ENCODE data around the gene WNT4.

WNT4 gene

DNA sequence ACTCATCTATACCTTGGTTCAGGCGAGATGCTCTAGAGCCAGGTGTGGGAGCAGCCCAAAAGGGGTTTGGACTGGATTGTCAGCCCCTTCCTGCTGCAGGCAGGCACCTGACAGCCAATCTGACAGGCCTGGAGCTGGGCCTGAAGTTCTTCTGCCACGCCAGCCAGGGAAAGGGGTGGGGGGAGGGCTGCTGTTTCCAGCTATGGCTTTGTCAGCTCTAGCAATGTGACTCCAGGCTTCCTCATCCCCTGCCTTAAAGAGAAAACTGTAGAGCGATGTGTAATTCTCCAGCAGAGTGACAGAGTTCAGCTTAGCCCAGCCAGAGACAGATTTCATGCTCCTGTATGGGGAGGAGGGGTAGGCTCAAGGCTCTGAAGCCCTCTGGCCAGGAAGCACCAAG lies 30.3 kb downstream of the WNT4 start:
- H3K4me1 ChIP-seq (ENCODE audit: insufficient read depth, low read length), result no peaks in the 10 kb centered on the region
- H3K36me3 ChIP-seq (ENCODE audit: insufficient read depth, low read length), result peaks cover 61% of the 10 kb centered on the region
- no peaks in the 10 kb centered on the region for H3K9me3 ChIP-seq (ENCODE audit: insufficient read depth, low read length, severe bottlenecking)
- no peak overlapping the region for H2AFZ ChIP-seq (ENCODE audit: low read depth, low read length)
- no peak overlapping the region for H3K4me3 ChIP-seq (ENCODE audit: low read depth in 1 of 2, low read length in 2 of 2)
- H3K27ac ChIP-seq (ENCODE audit: low read length), result no peak overlapping the region
- TF ChIP-seq, protein P1, sequence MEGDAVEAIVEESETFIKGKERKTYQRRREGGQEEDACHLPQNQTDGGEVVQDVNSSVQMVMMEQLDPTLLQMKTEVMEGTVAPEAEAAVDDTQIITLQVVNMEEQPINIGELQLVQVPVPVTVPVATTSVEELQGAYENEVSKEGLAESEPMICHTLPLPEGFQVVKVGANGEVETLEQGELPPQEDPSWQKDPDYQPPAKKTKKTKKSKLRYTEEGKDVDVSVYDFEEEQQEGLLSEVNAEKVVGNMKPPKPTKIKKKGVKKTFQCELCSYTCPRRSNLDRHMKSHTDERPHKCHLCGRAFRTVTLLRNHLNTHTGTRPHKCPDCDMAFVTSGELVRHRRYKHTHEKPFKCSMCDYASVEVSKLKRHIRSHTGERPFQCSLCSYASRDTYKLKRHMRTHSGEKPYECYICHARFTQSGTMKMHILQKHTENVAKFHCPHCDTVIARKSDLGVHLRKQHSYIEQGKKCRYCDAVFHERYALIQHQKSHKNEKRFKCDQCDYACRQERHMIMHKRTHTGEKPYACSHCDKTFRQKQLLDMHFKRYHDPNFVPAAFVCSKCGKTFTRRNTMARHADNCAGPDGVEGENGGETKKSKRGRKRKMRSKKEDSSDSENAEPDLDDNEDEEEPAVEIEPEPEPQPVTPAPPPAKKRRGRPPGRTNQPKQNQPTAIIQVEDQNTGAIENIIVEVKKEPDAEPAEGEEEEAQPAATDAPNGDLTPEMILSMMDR (IDR thresholded peaks at IDR 0.05; ENCODE audit: borderline replicate concordance, extremely low read depth, low read length, poor library complexity, severe bottlenecking), result no peak
- no peak for TF ChIP-seq EZH2 (IDR thresholded peaks at IDR 0.05; ENCODE audit: borderline replicate concordance, low read depth, low read length, severe bottlenecking)
- peaks cover 73% of the 10 kb centered on the region for H4K20me1 ChIP-seq (ENCODE audit: insufficient read depth, low read length)
- peaks cover 11% of the 10 kb centered on the region; the same call in 1 of the 2 replicates for H3K79me2 ChIP-seq (ENCODE audit: insufficient read depth, low read length)
- H3K27me3 ChIP-seq (ENCODE audit: insufficient read depth, low read length, poor library complexity), result no peaks in the 10 kb centered on the region
- DNase-seq (no peak), ATAC-seq (ENCODE audit: insufficient read depth, low read depth) (no peak)
- H3K9ac ChIP-seq (ENCODE audit: low read depth, low read length), result no peak overlapping the region
- no peak overlapping the region for H3K4me2 ChIP-seq (ENCODE audit: insufficient read depth, low read length)

GRCh38 chr1:22111620-22112019 lies 31.3 kb downstream of the WNT4 start:
- TF ChIP-seq EZH2 (IDR thresholded peaks at IDR 0.05; ENCODE audit: borderline replicate concordance, low read depth, low read length, severe bottlenecking), result no peak
- TF ChIP-seq, protein P1 (IDR thresholded peaks at IDR 0.05; ENCODE audit: borderline replicate concordance, extremely low read depth, low read length, poor library complexity, severe bottlenecking), result no peak
- Histone ChIP-seq H3K4me3 (ENCODE audit: low read depth in 1 of 2, low read length in 2 of 2) (no peak overlapping the region), H4K20me1 (ENCODE audit: insufficient read depth, low read length) (peaks cover 67% of the 10 kb centered on the region), H2AFZ (ENCODE audit: low read depth, low read length) (no peak overlapping the region), H3K4me1 (ENCODE audit: insufficient read depth, low read length) (no peaks in the 10 kb centered on the region), H3K27ac (ENCODE audit: low read length) (no peak overlapping the region), H3K9me3 (ENCODE audit: insufficient read depth, low read length, severe bottlenecking) (no peaks in the 10 kb centered on the region), H3K4me2 (ENCODE audit: insufficient read depth, low read length) (no peak overlapping the region), H3K27me3 (ENCODE audit: insufficient read depth, low read length, poor library complexity) (no peaks in the 10 kb centered on the region), H3K79me2 (ENCODE audit: insufficient read depth, low read length) (peaks cover 18% of the 10 kb centered on the region), H3K36me3 (ENCODE audit: insufficient read depth, low read length) (peaks cover 64% of the 10 kb centered on the region), H3K9ac (ENCODE audit: low read depth, low read length) (no peak overlapping the region)
- ATAC-seq (ENCODE audit: insufficient read depth, low read depth) (no peak), DNase-seq (no peak)

DNA sequence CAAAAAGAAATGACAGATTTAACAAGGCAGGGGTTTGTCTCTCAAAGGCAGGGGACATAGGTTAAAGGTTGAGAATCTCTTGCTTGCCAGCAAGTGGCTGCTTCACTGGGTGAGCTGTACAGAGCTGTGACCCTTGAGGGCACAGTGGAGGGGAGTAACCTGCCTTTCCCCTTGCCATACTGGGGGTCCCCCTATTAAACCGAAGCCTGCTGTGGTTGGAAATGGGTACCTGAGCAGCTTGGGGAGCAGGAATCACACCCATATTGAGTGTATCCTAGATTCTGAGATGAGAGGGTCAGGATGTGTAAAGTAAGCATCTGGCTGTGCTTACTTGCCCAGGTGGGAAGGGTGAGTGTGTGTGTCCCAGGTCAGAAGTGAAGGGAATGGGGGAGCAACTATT lies 31.8 kb downstream of the WNT4 start:
- Histone ChIP-seq H3K9ac (ENCODE audit: low read depth, low read length) (no peak overlapping the region), H3K27me3 (ENCODE audit: insufficient read depth, low read length, poor library complexity) (no peaks in the 10 kb centered on the region), H4K20me1 (ENCODE audit: insufficient read depth, low read length) (peaks cover 67% of the 10 kb centered on the region), H3K4me1 (ENCODE audit: insufficient read depth, low read length) (no peaks in the 10 kb centered on the region), H3K36me3 (ENCODE audit: insufficient read depth, low read length) (peaks cover 69% of the 10 kb centered on the region), H3K4me3 (ENCODE audit: low read depth in 1 of 2, low read length in 2 of 2) (no peak overlapping the region), H3K79me2 (ENCODE audit: insufficient read depth, low read length) (peaks cover 23% of the 10 kb centered on the region), H3K4me2 (ENCODE audit: insufficient read depth, low read length) (no peak overlapping the region), H2AFZ (ENCODE audit: low read depth, low read length) (no peak overlapping the region), H3K27ac (ENCODE audit: low read length) (no peak overlapping the region), H3K9me3 (ENCODE audit: insufficient read depth, low read length, severe bottlenecking) (no peaks in the 10 kb centered on the region)
- TF ChIP-seq, protein P1 (IDR thresholded peaks at IDR 0.05; ENCODE audit: borderline replicate concordance, extremely low read depth, low read length, poor library complexity, severe bottlenecking), result no peak
- TF ChIP-seq EZH2 (IDR thresholded peaks at IDR 0.05; ENCODE audit: borderline replicate concordance, low read depth, low read length, severe bottlenecking), result no peak
- DNase-seq (no peak), ATAC-seq (ENCODE audit: insufficient read depth, low read depth) (no peak)

GRCh38 chr1:22110016-22110415 lies 32.9 kb downstream of the WNT4 start:
- H3K4me1 ChIP-seq (ENCODE audit: insufficient read depth, low read length), result peaks cover 3% of the 10 kb centered on the region; the same call in 1 of the 2 replicates
- H3K27ac ChIP-seq (ENCODE audit: low read length), result no peak overlapping the region
- H3K9me3 ChIP-seq (ENCODE audit: insufficient read depth, low read length, severe bottlenecking), result no peaks in the 10 kb centered on the region
- H2AFZ ChIP-seq (ENCODE audit: low read depth, low read length), result no peak overlapping the region
- no peak overlapping the region for H3K9ac ChIP-seq (ENCODE audit: low read depth, low read length)
- DNase-seq (no peak), ATAC-seq (ENCODE audit: insufficient read depth, low read depth) (no peak)
- H3K79me2 ChIP-seq (ENCODE audit: insufficient read depth, low read length), result peaks cover 26% of the 10 kb centered on the region
- peaks cover 69% of the 10 kb centered on the region for H3K36me3 ChIP-seq (ENCODE audit: insufficient read depth, low read length)
- no peak overlapping the region for H3K4me3 ChIP-seq (ENCODE audit: low read depth in 1 of 2, low read length in 2 of 2)
- TF ChIP-seq, protein P1 (IDR thresholded peaks at IDR 0.05; ENCODE audit: borderline replicate concordance, extremely low read depth, low read length, poor library complexity, severe bottlenecking), result no peak
- no peak for TF ChIP-seq EZH2 (IDR thresholded peaks at IDR 0.05; ENCODE audit: borderline replicate concordance, low read depth, low read length, severe bottlenecking)
- H3K4me2 ChIP-seq (ENCODE audit: insufficient read depth, low read length), result no peak overlapping the region
- H3K27me3 ChIP-seq (ENCODE audit: insufficient read depth, low read length, poor library complexity), result no peaks in the 10 kb centered on the region
- peaks cover 71% of the 10 kb centered on the region for H4K20me1 ChIP-seq (ENCODE audit: insufficient read depth, low read length)

Measured in DND-41 (cell line).